ENCODE measurements around the gene TREML4.

The TREML4 gene

DNA sequence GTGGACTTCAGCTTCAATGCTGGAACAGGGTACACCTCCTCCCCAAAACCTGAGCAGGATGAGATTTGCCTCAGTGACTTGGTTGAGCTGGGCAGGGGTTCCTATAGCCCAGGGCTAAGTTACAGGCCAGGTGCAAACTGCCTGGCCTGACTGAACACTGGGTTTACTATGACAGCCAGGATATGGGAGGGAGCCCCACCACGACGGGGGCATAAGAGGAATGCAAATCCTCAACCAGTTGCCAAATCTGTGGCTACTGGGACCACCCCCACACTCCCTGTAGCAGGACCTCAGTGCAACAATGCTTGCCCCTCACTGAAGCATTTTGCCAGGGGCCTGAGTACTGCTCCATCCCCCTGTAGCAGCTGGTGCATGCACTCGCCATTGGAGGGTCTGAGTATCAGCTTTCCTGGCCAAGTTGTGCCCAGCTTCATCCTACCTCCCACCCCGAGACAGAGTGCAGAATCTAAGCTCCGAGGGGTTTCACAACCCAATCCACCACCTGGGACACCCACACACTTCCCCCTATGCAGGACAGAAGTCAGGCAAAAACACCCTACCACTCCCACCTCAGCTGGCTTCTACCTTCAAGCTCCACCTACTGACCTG, 27.6 kb downstream of the TREML4 start:
- DNase-seq, result no peak

DNA sequence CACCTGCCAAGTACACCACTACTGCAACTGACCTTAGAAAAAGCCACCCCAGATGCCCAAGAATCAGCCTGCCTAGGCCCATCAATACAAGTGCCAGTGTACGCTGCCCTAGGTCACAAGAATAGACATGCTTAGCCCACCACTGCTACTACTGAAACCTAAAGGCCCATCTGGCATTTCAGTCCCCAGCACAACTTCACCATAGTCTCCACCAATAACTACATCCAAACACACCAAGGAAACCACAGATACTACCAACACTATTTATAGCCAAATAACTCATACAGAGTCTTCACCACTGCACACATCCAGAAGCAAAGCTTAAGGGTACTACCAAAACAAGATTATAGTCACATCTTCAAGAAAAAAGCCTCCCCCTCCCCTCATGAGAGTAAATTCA, 28.2 kb downstream of the TREML4 start:
- DNase-seq, result no peak

DNA sequence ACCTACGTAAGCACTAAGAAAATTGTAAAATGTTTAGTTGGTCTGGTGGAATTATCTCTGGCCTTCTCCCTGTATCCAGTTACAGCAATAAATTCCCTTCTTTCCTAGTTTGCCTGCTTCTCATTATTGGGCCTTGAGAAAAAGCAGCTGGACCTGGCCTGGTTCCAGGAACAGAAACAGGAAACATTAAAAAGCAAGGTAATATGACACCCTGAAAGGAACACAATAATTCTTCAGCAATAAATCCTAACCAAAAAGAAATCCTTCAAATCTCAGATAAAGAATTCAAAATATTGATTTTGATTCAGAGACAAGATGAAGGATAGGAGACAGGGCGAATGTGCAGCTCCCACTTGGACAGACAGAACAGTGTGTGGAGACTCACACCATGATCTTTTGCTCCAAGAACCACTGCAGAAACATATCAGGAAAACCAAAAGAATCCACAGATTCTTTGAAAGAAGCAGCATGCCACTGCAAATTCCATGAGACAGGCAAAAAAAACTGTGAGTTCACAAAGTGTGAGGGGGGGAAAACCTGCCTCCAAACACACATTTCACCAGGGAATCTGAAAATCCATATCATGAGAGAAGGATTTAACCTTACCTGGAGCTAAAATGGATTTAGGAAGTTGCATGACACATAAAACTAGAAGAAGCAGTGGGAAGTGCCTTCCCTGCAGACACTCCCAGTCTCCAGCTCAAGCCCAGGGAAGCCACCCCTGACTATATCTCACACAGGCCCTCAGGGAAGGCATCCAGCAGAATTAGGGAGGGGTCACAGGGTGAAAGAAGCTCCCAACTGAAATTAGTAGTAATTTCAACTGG, 29.4 kb downstream of the TREML4 start:
- DNase-seq, result peak; percentile 68

DNA sequence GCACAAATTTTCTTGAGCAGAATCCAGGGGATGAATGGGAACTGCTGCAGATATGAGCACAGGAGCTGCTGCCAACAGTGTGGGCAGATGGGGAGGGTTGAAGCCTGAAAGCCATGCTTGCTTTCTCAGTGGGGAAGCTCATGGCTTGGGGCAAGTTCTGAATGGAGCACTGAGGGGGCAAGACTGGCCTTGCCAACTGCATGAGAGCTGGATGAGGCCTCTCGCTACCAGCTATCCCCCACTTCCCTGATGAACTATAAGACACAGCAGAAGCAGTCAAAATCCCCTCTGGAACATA, 30.0 kb downstream of the TREML4 start:
- no peak for DNase-seq

DNA sequence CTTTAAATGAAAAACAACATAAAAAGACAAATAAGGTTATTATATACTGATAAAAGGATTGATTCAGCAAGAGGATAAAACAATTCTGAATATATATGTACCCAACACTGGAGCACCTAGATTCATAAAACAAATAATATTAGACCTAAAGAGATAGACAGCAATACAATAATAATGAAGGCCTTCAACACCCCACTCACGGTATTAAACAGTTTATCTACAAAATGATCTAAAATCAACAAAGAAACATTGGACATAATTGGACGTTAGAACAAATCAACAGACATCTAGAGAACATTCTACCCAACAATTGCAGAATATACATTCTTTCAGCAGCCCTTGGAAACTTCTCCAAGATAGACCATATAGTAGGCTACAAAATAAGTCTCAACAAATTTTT, 34.3 kb downstream of the TREML4 start:
- no peak for DNase-seq

DNA sequence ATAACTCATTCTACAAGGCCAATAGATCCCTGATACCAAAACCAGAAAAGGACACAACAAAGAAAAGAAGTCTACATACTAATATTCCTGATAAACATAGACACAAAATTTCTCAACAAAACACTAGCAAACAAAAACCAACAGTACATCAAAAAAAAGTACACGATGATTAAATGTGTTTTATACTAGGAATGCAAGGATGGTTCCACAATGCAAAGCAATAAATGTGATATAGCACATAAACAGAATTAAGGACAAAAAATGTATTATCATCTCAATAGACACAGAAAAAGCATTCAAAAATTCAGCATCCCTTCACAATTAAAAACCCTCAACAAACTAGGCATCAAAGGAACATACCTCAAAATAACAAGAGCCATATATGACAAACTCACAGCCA, 35.1 kb downstream of the TREML4 start:
- DNase-seq, result no peak

DNA sequence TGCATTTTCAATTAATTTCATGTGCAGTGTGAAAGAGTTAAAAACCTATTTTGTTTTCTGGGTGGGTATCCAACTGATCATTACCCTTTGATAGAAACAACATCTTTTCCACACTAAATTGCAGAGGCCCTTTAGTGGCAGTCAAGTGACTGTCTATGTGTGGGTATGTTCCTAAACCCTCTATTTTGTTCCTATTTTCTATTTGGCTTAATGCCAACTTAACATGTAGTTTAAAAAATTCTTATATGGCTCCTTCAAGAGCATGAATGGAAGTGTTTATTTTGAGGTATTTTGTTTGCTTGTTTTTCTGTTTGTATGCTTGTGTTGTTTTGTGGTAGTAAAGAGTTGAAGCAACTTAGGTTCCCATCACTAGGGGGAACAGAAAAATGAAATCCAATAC, 38.4 kb downstream of the TREML4 start:
- no peak for DNase-seq

DNA sequence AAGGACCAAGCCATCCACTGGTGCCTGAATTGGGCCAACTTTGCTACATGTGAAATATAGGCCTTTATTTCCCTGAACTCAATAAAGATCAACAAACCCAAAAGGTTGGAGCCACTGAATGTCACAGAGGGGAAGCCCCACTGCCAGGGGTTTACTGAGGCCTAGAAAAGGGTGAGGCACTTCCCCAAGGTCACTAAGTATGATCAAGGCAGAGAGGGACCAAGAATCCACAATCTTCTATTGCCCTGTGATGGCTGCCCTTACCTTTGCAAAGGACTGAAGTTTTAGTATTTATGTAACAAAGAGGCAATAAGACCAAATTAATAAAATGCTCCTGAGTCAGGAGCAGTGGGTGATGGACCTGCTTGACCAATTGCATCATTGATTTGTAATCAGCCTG, 40.3 kb downstream of the TREML4 start:
- DNase-seq, result no peak

DNA sequence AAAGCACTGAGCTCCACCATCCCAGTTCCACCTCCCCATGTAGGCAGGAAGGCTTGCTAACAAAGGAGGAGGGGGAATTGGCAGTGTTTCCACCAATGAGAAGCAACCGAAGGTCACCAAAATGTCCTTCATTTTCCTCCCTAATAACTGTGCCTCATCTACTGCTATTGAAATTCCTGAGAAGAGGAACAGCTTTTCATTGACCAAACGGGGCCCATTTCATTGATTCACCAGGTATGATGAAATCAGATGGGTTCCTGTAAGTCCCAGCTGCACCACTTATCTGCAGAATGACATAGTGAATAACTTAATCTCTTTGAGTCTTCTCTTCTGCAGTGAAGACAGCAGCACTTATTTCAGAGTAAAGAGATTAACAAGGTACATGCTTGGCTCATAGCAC, 41.0 kb downstream of the TREML4 start:
- no peak for DNase-seq

DNA sequence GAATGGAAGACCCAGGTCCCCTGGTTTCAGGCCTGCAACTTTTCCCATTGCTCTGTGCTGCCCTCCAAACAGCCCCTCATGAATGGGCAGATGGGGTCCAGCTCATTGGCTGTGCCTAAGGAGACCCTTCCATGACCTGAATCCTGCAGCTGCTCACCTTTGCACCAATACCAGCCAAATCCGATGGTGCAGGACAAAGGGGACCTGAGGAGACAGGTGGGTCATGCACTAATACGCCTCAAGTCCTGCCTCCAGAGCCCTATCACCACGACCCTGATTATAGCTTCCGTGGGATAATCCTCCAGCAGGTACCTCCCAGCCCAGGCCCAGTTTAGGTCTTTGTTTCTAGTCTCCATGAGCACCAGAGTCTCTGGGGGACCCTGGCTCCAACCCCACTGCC, 41.6 kb downstream of the TREML4 start:
- DNase-seq, result no peak

DNA sequence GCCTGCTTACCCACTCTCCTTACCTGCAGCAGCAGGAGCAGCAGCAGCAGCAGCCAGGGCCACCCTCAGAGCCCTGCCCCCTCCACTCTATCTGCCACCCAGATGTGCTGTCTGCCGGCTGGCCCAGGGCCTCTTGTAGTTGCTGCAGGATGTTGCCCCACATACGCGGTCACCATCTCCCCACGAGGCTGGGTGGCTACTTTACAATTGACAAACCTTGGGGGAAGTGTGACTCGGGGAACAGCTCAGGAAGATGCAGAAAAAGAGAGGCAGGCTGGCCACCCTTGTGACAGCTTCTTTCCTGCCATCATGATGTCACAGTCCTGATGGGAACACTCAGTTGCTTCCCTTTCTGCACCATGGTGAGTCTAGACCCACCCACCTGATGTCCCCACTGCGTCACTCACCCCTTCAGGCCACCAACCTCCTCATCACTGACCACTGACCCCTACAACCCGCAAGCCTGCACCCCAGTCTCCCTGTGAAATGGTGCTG, 43.8 kb downstream of the TREML4 start:
- no peak for DNase-seq

DNA sequence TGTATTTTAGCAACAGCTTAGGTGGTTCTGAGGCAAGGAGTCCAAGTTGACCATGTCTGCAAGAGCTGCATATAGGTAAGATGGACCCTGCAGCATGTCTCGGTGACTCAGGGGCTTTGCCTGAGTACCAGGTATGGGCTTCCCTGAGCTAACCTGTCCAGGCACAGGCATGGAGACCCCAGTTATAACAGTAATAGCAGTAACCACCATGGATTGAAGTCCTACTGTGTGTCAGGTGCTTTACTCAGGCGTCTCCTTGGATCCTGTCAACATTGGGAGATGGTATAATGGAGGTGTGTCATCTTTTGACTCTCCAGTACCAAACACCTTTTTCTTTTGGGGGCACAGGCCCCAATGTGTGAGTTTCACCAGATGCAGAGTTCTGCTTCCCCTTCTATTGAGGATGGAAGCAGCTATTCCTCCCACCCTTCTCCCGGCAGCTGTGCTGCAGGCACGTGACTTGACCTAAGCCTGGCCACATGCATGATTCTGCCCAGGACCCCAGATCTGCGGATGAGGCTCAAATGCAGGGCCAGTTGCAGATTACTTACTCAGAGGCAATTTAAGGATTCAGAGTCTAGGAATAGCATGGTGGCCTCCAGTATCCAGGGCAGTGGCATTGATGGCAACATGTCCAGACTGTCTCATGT, 44.6 kb downstream of the TREML4 start:
- no peak for DNase-seq

DNA sequence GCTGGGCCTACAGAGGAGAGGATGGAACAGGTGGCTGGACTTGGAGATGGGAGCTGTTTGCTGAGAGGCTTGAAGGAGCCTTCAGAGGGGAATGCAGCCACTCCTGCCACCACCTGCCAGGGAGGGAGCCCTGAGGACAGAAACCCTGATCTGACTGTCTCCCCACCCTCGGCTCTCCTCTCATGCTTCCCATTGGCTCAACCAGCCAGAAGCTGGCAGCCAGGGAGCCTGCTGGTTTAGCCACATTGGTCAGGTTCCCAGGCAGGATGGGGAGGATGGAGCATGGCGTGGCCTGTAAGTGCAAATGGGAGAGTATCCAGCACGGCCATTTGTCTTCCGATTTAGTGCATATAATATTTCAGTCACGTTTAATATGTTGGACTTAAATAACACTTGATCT, 45.6 kb downstream of the TREML4 start:
- DNase-seq, result no peak

DNA sequence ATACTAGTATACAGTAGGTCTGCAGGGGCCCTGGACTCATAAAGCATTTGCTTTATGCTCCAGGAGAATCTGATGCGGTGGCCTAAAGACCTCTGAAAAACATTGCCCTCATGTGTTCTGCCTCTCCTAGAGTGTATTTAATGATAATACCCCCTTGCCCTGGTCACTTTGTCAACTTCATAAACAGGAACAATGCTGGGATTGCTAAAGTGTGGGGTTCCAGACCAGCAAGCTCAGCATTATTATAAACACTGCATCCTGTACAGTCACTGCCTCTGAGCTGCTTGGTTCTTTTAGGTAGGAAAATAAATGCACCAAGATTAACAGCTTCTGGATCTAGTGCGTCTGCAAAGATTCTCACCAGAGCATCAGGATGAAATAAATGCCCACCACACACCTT, 46.1 kb downstream of the TREML4 start:
- DNase-seq, result no peak

DNA sequence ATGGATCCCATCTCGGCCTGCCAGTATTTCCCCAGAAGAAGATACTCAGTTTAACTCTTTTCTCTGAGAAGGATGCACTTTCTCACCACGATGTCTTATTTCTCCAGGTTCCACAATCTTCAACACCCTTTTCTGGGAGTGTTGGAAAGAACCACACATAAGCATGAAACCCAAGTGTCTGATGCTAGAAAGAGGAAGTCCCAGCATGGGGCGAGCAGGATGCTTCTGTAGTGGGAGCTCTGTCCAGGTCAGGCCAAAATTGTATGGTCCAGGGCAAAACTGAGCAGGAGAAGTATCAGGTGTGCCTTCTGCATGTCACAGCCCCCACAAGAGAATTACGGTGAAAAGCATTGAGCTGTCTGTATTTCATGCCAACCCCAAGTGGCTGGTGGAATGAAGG, 47.3 kb downstream of the TREML4 start:
- no peak for DNase-seq

DNA sequence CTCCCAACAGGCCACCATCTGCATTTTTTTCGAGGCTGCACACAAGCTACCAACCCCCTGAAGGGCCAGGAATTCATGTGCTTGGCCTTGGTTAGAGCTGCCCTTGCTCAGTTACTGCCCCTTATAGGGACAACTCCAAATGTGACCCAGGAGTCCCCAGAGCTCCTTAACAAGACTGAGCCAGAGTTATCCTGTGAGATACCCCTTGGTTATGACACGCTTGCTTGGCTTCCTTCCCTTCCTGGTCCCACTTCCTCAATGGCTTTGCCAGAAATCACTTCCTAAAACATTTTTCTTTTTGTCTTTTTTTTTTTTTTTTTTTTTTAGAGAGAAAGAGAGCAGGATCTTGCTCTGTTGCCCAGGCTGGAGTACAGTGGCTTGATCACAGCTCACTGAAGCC, 49.5 kb downstream of the TREML4 start:
- DNase-seq, result no peak

DNA sequence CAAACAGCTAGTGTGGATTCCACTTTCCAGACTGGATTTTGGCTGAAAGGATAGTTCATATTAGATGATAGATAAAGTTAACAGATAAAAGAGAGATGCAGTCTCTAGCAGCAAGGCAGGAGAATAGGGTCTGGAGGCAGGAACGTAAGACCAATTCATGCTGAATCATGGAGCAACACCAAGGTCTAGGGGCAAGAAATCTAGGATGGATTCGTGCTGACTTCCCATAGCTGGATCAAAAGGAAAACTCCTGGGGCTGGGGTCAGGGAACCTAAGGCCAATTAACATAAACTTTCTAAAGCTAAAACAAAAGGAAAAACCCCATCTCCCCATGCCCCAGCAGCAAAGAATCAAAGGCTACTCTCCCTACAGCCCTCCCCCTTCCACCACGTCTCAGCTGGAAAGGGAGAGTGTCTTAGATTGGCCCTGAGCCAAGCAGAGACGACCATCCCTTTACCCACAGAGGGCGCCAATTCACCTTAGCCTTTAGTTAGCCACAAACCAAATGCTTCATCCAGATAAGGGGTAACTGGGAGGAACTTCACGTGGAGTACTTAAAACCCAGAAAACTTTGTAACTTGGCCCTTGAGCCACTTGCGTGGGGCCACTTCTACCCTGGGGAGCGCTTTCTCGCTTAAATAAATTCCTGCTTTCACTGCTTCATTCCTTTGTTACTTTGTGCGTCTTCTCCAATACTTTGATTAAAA, 50.7 kb downstream of the TREML4 start:
- peak; percentile 72 for DNase-seq

DNA sequence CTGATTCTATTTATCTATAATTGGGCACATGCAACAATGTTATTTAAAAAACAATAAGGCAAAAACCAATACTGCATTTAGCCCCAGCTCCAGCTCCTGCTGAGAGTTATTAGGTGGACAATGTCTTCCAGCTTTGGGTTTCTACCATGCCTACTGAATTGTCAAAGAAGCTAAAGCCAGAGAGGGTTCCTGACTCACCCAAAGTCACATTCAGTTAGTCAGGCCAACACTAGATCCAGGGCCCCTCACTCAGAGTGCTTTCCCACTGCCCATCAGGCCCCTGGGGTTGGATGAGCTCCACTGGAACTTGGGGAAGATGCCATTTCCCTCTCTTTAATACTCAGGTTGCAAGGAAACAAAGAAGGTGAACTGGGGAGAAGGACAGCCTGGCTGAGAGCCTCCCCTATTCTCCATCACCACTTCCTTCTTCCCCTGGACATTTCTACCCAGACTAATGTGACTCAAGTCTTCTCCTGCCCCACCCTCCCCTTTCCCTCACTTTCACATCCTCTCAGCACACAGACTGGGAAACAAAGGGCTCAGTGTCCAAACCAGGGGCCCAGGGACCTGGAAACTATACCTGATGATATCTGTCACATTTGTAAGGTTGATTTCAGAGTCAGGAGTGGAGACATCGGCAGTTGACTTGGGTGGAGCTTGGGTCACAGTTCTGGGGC, 52.4 kb downstream of the TREML4 start:
- DNase-seq, result no peak

DNA sequence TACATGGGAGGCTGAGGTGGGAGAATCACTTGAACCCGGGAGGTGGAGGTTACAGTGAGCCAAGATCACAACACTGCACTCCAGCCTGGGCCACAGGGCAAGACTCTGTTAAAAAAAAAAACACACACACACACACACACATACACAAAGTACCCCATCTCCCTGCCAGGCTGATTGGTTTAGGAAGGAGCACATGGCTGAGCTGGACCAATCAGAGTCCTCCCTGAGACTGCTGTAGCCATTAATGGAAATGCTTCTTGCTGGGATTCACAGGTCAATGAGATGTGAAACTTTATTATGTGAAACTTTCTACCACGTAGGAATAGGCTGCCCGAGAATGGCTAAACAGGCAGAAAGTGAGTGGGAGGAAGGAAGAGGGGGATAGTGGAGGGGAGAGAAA, 55.5 kb downstream of the TREML4 start:
- no peak for DNase-seq

DNA sequence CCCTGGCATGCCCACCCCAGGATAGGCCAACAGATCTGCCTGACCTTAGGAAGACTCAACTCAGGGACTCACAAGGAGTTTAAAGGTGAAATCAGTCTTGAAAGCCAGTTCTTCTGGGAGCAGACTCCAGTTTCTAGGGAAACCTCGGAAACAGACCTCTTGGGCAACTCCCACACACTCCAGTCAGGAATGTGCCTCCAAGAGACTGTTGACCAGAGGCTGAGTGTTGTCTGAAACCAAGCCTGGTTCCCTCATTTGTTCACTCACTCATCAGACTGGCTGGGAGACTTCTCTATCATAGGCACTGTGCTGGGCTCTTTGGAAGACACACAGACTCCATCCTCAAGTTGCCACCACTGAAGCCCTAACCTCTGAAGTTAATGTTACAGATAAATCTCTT, 56.6 kb downstream of the TREML4 start:
- DNase-seq, result no peak

DNA sequence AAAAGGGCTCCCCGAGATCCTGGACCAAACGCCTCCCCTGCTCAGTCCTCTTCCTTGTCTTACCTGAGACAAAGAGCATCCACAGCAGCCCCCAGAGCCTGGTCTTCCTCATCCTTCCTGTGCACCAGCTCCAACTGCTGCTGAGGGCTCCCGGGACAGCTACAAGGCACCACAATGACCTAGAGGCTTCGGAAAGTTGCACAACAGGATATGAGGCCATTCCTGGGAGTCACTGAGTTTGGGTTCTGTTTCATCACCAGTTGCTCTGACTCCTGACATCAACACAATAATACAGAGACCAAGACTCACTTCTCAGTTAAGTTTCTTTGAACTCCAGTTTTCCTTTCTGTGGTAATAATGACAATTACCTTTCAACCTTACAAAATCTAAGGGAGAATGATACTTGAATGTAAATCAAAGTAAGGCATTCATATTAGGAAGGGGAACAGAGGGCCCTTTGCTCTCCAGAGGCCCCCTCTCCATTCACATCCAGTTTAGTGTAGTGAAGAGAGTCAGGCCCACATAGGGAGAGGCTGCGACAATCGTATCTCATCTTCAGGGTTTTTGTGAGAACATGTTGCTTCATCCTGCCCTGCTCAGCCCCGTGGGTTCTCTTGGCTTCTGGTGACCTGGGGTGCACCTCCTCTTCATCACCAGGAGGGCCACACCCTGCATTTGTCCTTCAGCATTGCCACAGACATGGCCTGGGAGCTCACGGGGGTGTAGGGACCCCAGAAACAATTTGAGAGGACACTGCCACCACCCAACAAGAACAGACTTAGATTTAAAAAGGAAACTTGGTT, 58.6 kb downstream of the TREML4 start, which contains the start of gene TREM1:
Gene TREM1, minus strand, starts transcription at position 139 of the 803 bp plus-strand sequence. Its CDS starts 27 bp downstream, at position 112.
- DNase-seq, result no peak

Measured in NCI-H1105 (cell line).